K562 (cell line): ENCODE measurements around the gene BEST2. TPM values are rescaled to one million over a fixed set of nuclear protein-coding genes. Genes with fewer than 3 reads are reported as not detected.

Experiments used
- BCLAF1 ChIP-seq, 2 experiments: fragments of 450-650 bp in 1 of 2; IDR thresholded peaks; 2 replicates each; pipeline ENCODE4 v1.6.1; 2011 to 2017; ENCODE audit warnings: low read depth in 2 of 2, antibody characterized with exemption in 1 of 2, borderline replicate concordance in 1 of 2, low read length in 1 of 2, mild to moderate bottlenecking in 1 of 2, mixed read lengths in 1 of 2; ENCODE audit not compliant: control insufficient read depth in 1 of 2
- CREB3 ChIP-seq: fragments of 450-650 bp; conservative IDR thresholded peaks from 2 replicates; pipeline ENCODE4 v1.6.1; 2016; ENCODE audit warnings: missing genetic modification characterization, low read depth, mild to moderate bottlenecking, missing compliant biosample characterization, moderate library complexity
- GTF2A2 ChIP-seq: IDR thresholded peaks from 2 replicates; pipeline ENCODE4 v1.6.1; 2016; ENCODE audit warnings: mild to moderate bottlenecking, missing genetic modification characterization, missing compliant biosample characterization
- HEY1 ChIP-seq: fragments of 250-450 bp; sonication (Bioruptor Pico); IDR thresholded peaks from 2 replicates; pipeline ENCODE4 v1.5.0; 2020; ENCODE audit warnings: mild to moderate bottlenecking, moderate library complexity, borderline replicate concordance
- IRF1 ChIP-seq: sonication (generic); formaldehyde crosslinking; IDR thresholded peaks from 2 replicates; pipeline ENCODE4 v1.8.0; 2022; ENCODE audit warnings: missing genetic modification reagents, mild to moderate bottlenecking, borderline replicate concordance
- MEF2A ChIP-seq: IDR thresholded peaks from 2 replicates; pipeline ENCODE4 v1.6.1; 2011; ENCODE audit warnings: low read depth, mild to moderate bottlenecking, low read length, moderate library complexity; ENCODE audit not compliant: control insufficient read depth
- MITF ChIP-seq: IDR thresholded peaks from 2 replicates; pipeline ENCODE4 v1.6.1; 2014; ENCODE audit warnings: antibody characterized with exemption
- RBM22 ChIP-seq: fragments of 200-400 bp; formaldehyde crosslinking; IDR thresholded peaks from 2 replicates; pipeline ENCODE4 v1.6.1; 2018; ENCODE audit warnings: low read length, low read depth; ENCODE audit not compliant: poor library complexity, severe bottlenecking
- RBM25 ChIP-seq: fragments of 200-400 bp; formaldehyde crosslinking; IDR thresholded peaks from 2 replicates; pipeline ENCODE4 v1.6.1; 2018; ENCODE audit warnings: low read length, low read depth, moderate library complexity; ENCODE audit not compliant: severe bottlenecking
- RFX7 ChIP-seq: fragments of 250-450 bp; sonication (Bioruptor Pico); IDR thresholded peaks from 2 replicates; pipeline ENCODE4 v1.5.1; 2021; ENCODE audit warnings: mild to moderate bottlenecking
- SRSF9 ChIP-seq: fragments of 200-400 bp; formaldehyde crosslinking; IDR thresholded peaks from 2 replicates; pipeline ENCODE4 v1.6.1; 2017; ENCODE audit warnings: low read depth, low read length, borderline replicate concordance
- ZNF23 ChIP-seq: fragments of 250-450 bp; sonication (Bioruptor Pico); IDR thresholded peaks from 2 replicates; pipeline ENCODE4 v1.4.0; 2020; ENCODE audit warnings: mild to moderate bottlenecking
- ZNF395 ChIP-seq: fragments of 200-800 bp; sonication (Bioruptor generic); IDR thresholded peaks from 2 replicates; pipeline ENCODE4 v1.6.1; 2017; ENCODE audit warnings: missing genetic modification characterization, missing compliant biosample characterization
- ZNF449 ChIP-seq: fragments of 250-450 bp; sonication (Bioruptor Pico); IDR thresholded peaks from 2 replicates; pipeline ENCODE4 v1.8.0; 2022; ENCODE audit warnings: moderate library complexity, mild to moderate bottlenecking, inconsistent platforms
- ZNF785 ChIP-seq: fragments of 250-450 bp; sonication (Bioruptor Pico); IDR thresholded peaks from 2 replicates; pipeline ENCODE4 v1.4.0; 2020; ENCODE audit warnings: mild to moderate bottlenecking
- ZSCAN29 ChIP-seq: fragments of 450-650 bp; IDR thresholded peaks from 2 replicates; pipeline ENCODE4 v1.6.1; 2017
- polyA plus RNA-seq, 8 experiments: library from polyadenylated mRNA; depleted of rRNA in 4 of 8; stranded (reverse) in 5 of 8; unstranded in 3 of 8; fragments of >200 nt; fragmentation: Nextera tagmentation in 2 of 8; fragmentation: Illumina TruSeq in 1 of 8; extraction: Ambion mirVana in 2 of 8; extraction: Trizol in 1 of 8; gene quantifications; 2 replicates each; pipeline versions ENCODE4 v1.2.1 to v1.2.3, GENCODE V29; 2011 to 2014; ENCODE audit warnings: inconsistent platforms in 1 of 8, missing spikeins in 1 of 8
- total RNA-seq, 7 experiments: library from RNA; depleted of rRNA in 6 of 7; stranded (reverse); fragments of >200 nt in 6 of 7; fragmentation: Illumina TruSeq in 2 of 7; extraction: Trizol in 2 of 7; gene quantifications; 2 replicates each; pipeline versions ENCODE4 v1.2.1 to v1.2.3, GENCODE V29; 2011 to 2021; ENCODE audit warnings: low replicate concordance in 1 of 7

The BEST2 gene
- total and polyA plus RNA-seq, 9 of the 15 experiments (the other 6 are each of a cell fraction or from before 2014, with no cell fraction given) = not detected

- TF ChIP-seq ZSCAN29 (0 out of 2 replicates have a peak, but pooled peaks have one; percentile 37), BCLAF1 (IDR thresholded peaks at IDR 0.05; ENCODE audit: borderline replicate concordance in 1 of 2, control insufficient read depth in 1 of 2, low read depth in 2 of 2, low read length in 1 of 2) (no peak), GTF2A2 (tag) (no peak), ZNF23 (CRISPR knock-in tag) (no peak), ZNF785 (CRISPR knock-in tag) (no peak), SRSF9 (no peak), ZNF449 (CRISPR knock-in tag) (no peak), MITF (no peak), RBM25 (no peak), IRF1 (no peak), HEY1 (CRISPR knock-in tag) (no peak), MEF2A (no peak), CREB3 (tag) (no peak), ZNF395 (no peak; the same call in 1 of the 2 replicates), RFX7 (CRISPR knock-in tag) (no peak), RBM22 (no peak)
Observed at GRCh38 chr19:12783849-12784393, 32.3 kb downstream of the BEST2 start (continued).
